RWPE1 (cell line): ENCODE data around the gene LRCH2.
"Not testable (repeated sequence)": the region's sequence is repeated elsewhere in the genome, so short reads cannot be mapped to it uniquely, and the experiment has no call there.

Experiments
- CTCF ChIA-PET: fragments of 350-600 bp; sonication (Branson Sonifier 250); formaldehyde crosslinking; extraction: SDS; loops from one replicate; lab custom pipeline; 2021; lab: Yijun Ruan, JAX
- POLR2A ChIA-PET: fragments of 400-600 bp; formaldehyde crosslinking; extraction: SDS; loops from one replicate; lab custom pipeline; 2020; ENCODE audit warnings: antibody characterized with exemption; ENCODE audit not compliant: low non-redundant PET; lab: Yijun Ruan, JAX
- DNase-seq: peaks from one replicate; pipeline ENCODE4 v3.0.0; 2012; ENCODE audit warnings: low spot score
- H3K27ac ChIP-seq: fragments of 450-650 bp; 2 replicates; pipeline ENCODE4 v1.5.1; 2017
- CTCF ChIP-seq: fragments of 450-650 bp; conservative IDR thresholded peaks from 2 replicates; pipeline ENCODE4 v1.5.1; 2017; ENCODE audit warnings: low read depth, mild to moderate bottlenecking

LRCH2 gene

GRCh38 chrX:115237056-115237455 is 3.2 kb upstream of the LRCH2 start:
- CTCF ChIA-PET, result interaction anchor here (0.5 kb wide), 1 partner anchor 1637 kb away, joined by 3 read pairs; no protein-coding TSS in a partner anchor
- no peak for TF ChIP-seq CTCF
- no peak overlapping the region for H3K27ac ChIP-seq
- DNase-seq, result no peak
- POLR2A ChIA-PET, result no interaction called here

- CTCF ChIA-PET, result no interaction called here
- TF ChIP-seq CTCF, result no peak
- POLR2A ChIA-PET, result no interaction called here
- DNase-seq, result no peak
- H3K27ac ChIP-seq, result no peak overlapping the region
These were observed 2.7 kb upstream of the LRCH2 start for GRCh38 chrX:115236560-115236959.

- TF ChIP-seq CTCF, result no peak
- no peak overlapping the region for H3K27ac ChIP-seq
- ChIA-PET CTCF (no interaction called here), POLR2A (no interaction called here)
- DNase-seq, result no peak
These were observed 565 bp upstream of the LRCH2 start for GRCh38 chrX:115234461-115234860.

- POLR2A ChIA-PET, result no interaction called here
- no peak for TF ChIP-seq CTCF
- H3K27ac ChIP-seq, result no peak overlapping the region
- DNase-seq, result no peak
- CTCF ChIA-PET, result interaction anchor here (0.7 kb wide), 1 partner anchor 155 kb away, joined by 3 read pairs; no protein-coding TSS in a partner anchor
These were observed 881 bp downstream of the LRCH2 start for GRCh38 chrX:115232933-115233496.

GRCh38 chrX:115229337-115230003 is 4.4 kb downstream of the LRCH2 start:
- no peak overlapping the region for H3K27ac ChIP-seq
- CTCF ChIA-PET, result no interaction called here
- no peak for DNase-seq
- POLR2A ChIA-PET, result no interaction called here
- TF ChIP-seq CTCF, result no peak

- TF ChIP-seq CTCF, result no peak
- H3K27ac ChIP-seq, result no peak overlapping the region
- ChIA-PET CTCF (no interaction called here), POLR2A (no interaction called here)
- no peak for DNase-seq
These were observed 7.0 kb downstream of the LRCH2 start for GRCh38 chrX:115226929-115227328.

- H3K27ac ChIP-seq, POLR2A ChIA-PET, CTCF ChIA-PET, DNase-seq: not testable (repeated sequence)
These were observed 16.6 kb downstream of the LRCH2 start for GRCh38 chrX:115217346-115217745.
